A673 (cell line): ENCODE data around the gene GPR157.

ENCODE experiments used
- EZH2 ChIP-seq: fragments of 200-600 bp; sonication (generic); IDR thresholded peaks from 2 replicates; pipeline ENCODE4 v1.6.1; 2017; ENCODE audit warnings: borderline replicate concordance, low read depth, mild to moderate bottlenecking, mixed read lengths, antibody characterized with exemption, low read length; ENCODE audit not compliant: poor library complexity, severe bottlenecking
- TF ChIP-seq, protein P1 (sequence below): fragments of 300-800, 200-600 bp; sonication (generic); conservative IDR thresholded peaks from 2 replicates; pipeline ENCODE4 v1.5.1; 2017; ENCODE audit warnings: low read depth, mild to moderate bottlenecking, antibody characterized with exemption, low read length, moderate library complexity, mixed read lengths

DNA sequence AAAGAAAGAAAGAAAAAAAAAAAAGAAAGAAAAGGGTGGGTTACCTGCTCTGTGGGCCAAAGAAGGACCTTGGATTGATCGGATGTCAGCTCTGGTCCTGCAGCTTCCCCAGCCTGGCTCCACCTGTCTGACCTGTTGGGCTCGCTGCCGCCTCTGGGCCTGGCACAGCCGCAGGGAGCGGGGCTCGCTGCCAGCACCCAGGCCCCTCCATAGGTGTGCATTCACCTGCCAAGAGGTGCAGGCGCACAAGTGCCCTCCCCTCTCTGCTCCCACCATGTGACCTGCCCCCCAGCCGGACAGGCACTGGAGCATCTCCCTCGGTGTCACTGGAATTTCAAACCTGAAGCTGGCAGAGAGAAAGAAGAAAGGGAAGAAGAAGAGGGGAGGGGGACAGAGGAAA, 33.1 kb upstream of the GPR157 start:
- TF ChIP-seq, protein P1, sequence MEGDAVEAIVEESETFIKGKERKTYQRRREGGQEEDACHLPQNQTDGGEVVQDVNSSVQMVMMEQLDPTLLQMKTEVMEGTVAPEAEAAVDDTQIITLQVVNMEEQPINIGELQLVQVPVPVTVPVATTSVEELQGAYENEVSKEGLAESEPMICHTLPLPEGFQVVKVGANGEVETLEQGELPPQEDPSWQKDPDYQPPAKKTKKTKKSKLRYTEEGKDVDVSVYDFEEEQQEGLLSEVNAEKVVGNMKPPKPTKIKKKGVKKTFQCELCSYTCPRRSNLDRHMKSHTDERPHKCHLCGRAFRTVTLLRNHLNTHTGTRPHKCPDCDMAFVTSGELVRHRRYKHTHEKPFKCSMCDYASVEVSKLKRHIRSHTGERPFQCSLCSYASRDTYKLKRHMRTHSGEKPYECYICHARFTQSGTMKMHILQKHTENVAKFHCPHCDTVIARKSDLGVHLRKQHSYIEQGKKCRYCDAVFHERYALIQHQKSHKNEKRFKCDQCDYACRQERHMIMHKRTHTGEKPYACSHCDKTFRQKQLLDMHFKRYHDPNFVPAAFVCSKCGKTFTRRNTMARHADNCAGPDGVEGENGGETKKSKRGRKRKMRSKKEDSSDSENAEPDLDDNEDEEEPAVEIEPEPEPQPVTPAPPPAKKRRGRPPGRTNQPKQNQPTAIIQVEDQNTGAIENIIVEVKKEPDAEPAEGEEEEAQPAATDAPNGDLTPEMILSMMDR: no peak
- TF ChIP-seq EZH2: no peak
